Measurements from ENCODE around the gene C16orf96. TPM values are rescaled to one million over a fixed set of nuclear protein-coding genes. Genes with fewer than 3 reads are reported as not detected.
A peak's percentile ranks its signal among the peaks of the same experiment; 100 is the strongest.

The C16orf96 gene
- total RNA-seq, 2 experiments from 2014 or later = 0.14 TPM; not detected in 1

GRCh38 chr16:4624827-4625559 lies 68.9 kb downstream of the C16orf96 start:
- peak overlapping the region; percentile 89 for H3K4me3 Mint-ChIP-seq
- peaks cover 13% of the 10 kb centered on the region for H3K36me3 Mint-ChIP-seq
- DNase-seq = peak; percentile 86
- CTCF ChIA-PET = interaction anchor here (0.5 to 4.1 kb wide), 24 partner anchors 9 to 371 kb away, joined by 3 to 44 read pairs (median 4); partner anchors contain the start of genes ANKS3, CDIP1, DNAAF8 and NMRAL1
- peaks cover 31% of the 10 kb centered on the region for H3K4me1 Mint-ChIP-seq
- H3K27ac Mint-ChIP-seq = peak overlapping the region; percentile 88
- no peaks in the 10 kb centered on the region for H3K27me3 Mint-ChIP-seq
- no peaks in the 10 kb centered on the region for H3K9me3 Mint-ChIP-seq (ENCODE audit: low read depth)
- ATAC-seq = peak; percentile 42

DNA sequence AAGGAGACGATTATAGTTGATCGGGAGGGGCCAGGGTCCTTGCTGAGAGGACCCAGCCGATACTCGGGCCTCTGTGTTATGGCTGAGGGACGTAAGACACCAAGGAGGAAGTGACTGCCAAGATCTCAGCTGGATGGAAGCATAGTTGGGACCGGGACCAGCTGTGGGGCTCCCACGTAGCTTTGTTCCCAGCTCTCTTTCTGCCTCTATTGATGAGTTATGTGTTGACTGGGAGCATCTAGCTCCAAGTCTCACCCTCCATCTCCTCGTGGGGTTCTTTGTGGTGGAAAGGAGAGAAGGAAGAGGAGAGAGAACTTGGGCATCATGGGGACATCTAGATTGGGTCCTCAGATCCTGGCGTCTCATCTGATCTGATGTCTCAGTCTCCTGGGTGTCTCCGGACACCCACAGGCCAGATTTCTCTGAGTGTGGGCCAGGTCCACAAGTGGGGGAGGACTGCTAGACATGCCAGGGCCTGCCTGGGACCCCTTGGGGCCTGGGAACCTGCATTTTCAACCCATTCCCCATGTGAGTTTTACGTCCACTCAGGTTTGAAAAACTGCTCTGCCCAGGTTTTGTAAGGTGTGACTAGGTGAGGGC lies 69.5 kb downstream of the C16orf96 start:
- peak overlapping the region; percentile 88 for H3K27ac Mint-ChIP-seq
- no peaks in the 10 kb centered on the region for H3K9me3 Mint-ChIP-seq (ENCODE audit: low read depth)
- CTCF ChIA-PET = interaction anchor here (0.7 to 4.1 kb wide), 10 partner anchors 8 to 119 kb away, joined by 3 to 44 read pairs (median 6); partner anchors contain the start of genes ANKS3, DNAAF8 and UBALD1
- H3K27me3 Mint-ChIP-seq = no peaks in the 10 kb centered on the region
- ATAC-seq (peak; percentile 8), DNase-seq (no peak)
- H3K4me3 Mint-ChIP-seq = peak overlapping the region; percentile 89
- peaks cover 31% of the 10 kb centered on the region for H3K4me1 Mint-ChIP-seq
- H3K36me3 Mint-ChIP-seq = peaks cover 13% of the 10 kb centered on the region

GRCh38 chr16:4626396-4626795 lies 70.3 kb downstream of the C16orf96 start:
- Mint-ChIP-seq H3K36me3 (peaks cover 18% of the 10 kb centered on the region), H3K4me3 (peak overlapping the region; percentile 89), H3K27me3 (no peaks in the 10 kb centered on the region), H3K9me3 (ENCODE audit: low read depth) (no peaks in the 10 kb centered on the region), H3K27ac (peak overlapping the region; percentile 59), H3K4me1 (peaks cover 31% of the 10 kb centered on the region)
- CTCF ChIA-PET = interaction anchor here (1.4 to 4.1 kb wide), 4 partner anchors 10 to 41 kb away, joined by 3 to 44 read pairs (median 11); partner anchors contain the start of gene UBALD1
- DNase-seq (no peak), ATAC-seq (no peak)

GRCh38 chr16:4628283-4628682 lies 72.1 kb downstream of the C16orf96 start:
- no peak for DNase-seq
- no peak overlapping the region for H3K27ac Mint-ChIP-seq
- peaks cover 22% of the 10 kb centered on the region for H3K36me3 Mint-ChIP-seq
- H3K9me3 Mint-ChIP-seq (ENCODE audit: low read depth) = no peaks in the 10 kb centered on the region
- CTCF ChIA-PET = interaction anchor here (1.1 kb wide), 1 partner anchor 22 kb away, joined by 6 read pairs; no protein-coding TSS in a partner anchor
- no peak overlapping the region for H3K4me3 Mint-ChIP-seq
- peaks cover 29% of the 10 kb centered on the region for H3K4me1 Mint-ChIP-seq
- no peak for ATAC-seq
- no peaks in the 10 kb centered on the region for H3K27me3 Mint-ChIP-seq

GRCh38 chr16:4631444-4631843 lies 75.3 kb downstream of the C16orf96 start:
- peaks cover 25% of the 10 kb centered on the region for H3K36me3 Mint-ChIP-seq
- no peaks in the 10 kb centered on the region for H3K9me3 Mint-ChIP-seq (ENCODE audit: low read depth)
- H3K27ac Mint-ChIP-seq = no peak overlapping the region
- peaks cover 9% of the 10 kb centered on the region for H3K4me1 Mint-ChIP-seq
- DNase-seq (no peak), ATAC-seq (no peak)
- H3K4me3 Mint-ChIP-seq = no peak overlapping the region
- H3K27me3 Mint-ChIP-seq = no peaks in the 10 kb centered on the region
- CTCF ChIA-PET = interaction anchor here (0.6 kb wide), 1 partner anchor 76 kb away, joined by 3 read pairs; no protein-coding TSS in a partner anchor

DNA sequence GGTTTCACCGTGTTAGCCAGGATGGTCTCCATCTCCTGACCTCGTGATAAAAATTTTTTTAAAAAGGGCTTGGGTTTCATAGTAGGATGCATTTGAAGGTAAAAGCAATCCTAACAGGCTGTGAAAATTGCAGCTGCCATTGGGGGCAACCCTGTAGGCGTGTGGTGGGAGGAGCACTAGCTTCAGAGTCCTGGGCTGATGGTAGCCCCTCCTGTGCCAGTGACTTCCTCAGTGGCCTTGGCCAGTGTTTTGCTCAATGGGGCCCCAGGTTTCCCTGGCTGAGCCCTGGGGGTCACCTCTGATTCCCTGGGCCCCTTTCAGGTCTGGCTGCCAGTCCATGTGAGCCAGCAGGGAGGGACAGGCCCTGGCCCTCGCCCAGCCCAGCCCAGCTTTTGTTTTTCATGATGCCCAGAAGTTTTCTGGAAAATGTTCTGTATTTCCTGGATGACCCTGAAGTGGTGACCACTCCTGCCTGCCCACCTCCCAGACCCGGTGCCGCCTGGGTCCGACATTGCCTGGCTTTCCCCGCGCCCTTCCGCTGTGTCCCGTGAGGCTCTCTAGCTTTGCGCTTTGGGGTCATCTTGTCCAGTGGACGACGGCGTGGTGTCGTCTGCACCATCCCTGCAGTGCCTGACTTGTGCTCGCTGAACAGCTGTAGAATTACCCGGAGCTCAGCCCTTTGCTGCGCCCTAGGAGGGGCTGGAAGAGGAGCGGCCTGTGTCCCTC lies 77.9 kb downstream of the C16orf96 start:
- no peaks in the 10 kb centered on the region for H3K27me3 Mint-ChIP-seq
- peaks cover 2% of the 10 kb centered on the region for H3K4me1 Mint-ChIP-seq
- CTCF ChIA-PET = interaction anchor here (1.1 to 2.5 kb wide), 2 partner anchors 9 to 10 kb away, joined by 3 to 7 read pairs; partner anchors contain the start of gene MGRN1
- H3K9me3 Mint-ChIP-seq (ENCODE audit: low read depth) = no peaks in the 10 kb centered on the region
- ATAC-seq (no peak), DNase-seq (no peak)
- no peak overlapping the region for H3K4me3 Mint-ChIP-seq
- H3K27ac Mint-ChIP-seq = no peak overlapping the region
- peaks cover 15% of the 10 kb centered on the region for H3K36me3 Mint-ChIP-seq

GRCh38 chr16:4634768-4635167 lies 78.6 kb downstream of the C16orf96 start:
- DNase-seq (no peak), ATAC-seq (no peak)
- H3K36me3 Mint-ChIP-seq = peaks cover 13% of the 10 kb centered on the region
- H3K4me3 Mint-ChIP-seq = no peak overlapping the region
- peaks cover 6% of the 10 kb centered on the region for H3K4me1 Mint-ChIP-seq
- H3K27ac Mint-ChIP-seq = no peak overlapping the region
- no peaks in the 10 kb centered on the region for H3K9me3 Mint-ChIP-seq (ENCODE audit: low read depth)
- H3K27me3 Mint-ChIP-seq = no peaks in the 10 kb centered on the region
- CTCF ChIA-PET = interaction anchor here (2.5 kb wide), 1 partner anchor 11 kb away, joined by 7 read pairs; the partner anchor contains the start of gene MGRN1

GRCh38 chr16:4636196-4636595 lies 80.1 kb downstream of the C16orf96 start:
- Mint-ChIP-seq H3K36me3 (peaks cover 11% of the 10 kb centered on the region), H3K4me1 (peaks cover 20% of the 10 kb centered on the region), H3K27ac (no peak overlapping the region), H3K27me3 (no peaks in the 10 kb centered on the region), H3K4me3 (no peak overlapping the region), H3K9me3 (ENCODE audit: low read depth) (no peaks in the 10 kb centered on the region)
- DNase-seq = no peak
- ATAC-seq = no peak
- CTCF ChIA-PET = interaction anchor here (1.0 to 1.3 kb wide), 3 partner anchors 11 to 20 kb away, joined by 3 to 6 read pairs (median 4); no protein-coding TSS in a partner anchor

- Mint-ChIP-seq H3K36me3 (peaks cover 6% of the 10 kb centered on the region), H3K4me1 (peaks cover 21% of the 10 kb centered on the region), H3K27me3 (no peaks in the 10 kb centered on the region), H3K9me3 (ENCODE audit: low read depth) (no peaks in the 10 kb centered on the region), H3K4me3 (no peak overlapping the region), H3K27ac (no peak overlapping the region)
- ATAC-seq = no peak
- CTCF ChIA-PET = interaction anchor here (1.0 to 1.1 kb wide), 2 partner anchors 13 kb away, joined by 4 to 5 read pairs; partner anchors contain the start of gene MGRN1
- DNase-seq = no peak
Observed at GRCh38 chr16:4637501-4638166, 81.5 kb downstream of the C16orf96 start.

- Mint-ChIP-seq H3K9me3 (ENCODE audit: low read depth) (no peaks in the 10 kb centered on the region), H3K27ac (no peak overlapping the region), H3K4me3 (no peak overlapping the region), H3K4me1 (peaks cover 23% of the 10 kb centered on the region), H3K36me3 (peaks cover 6% of the 10 kb centered on the region), H3K27me3 (no peaks in the 10 kb centered on the region)
- no peak for ATAC-seq
- CTCF ChIA-PET = no interaction called here
- no peak for DNase-seq
Observed at GRCh38 chr16:4639899-4640509, 83.9 kb downstream of the C16orf96 start.

GRCh38 chr16:4640572-4641305 lies 84.6 kb downstream of the C16orf96 start:
- ATAC-seq = no peak
- no peak overlapping the region for H3K27ac Mint-ChIP-seq
- DNase-seq = no peak
- peaks cover 23% of the 10 kb centered on the region for H3K4me1 Mint-ChIP-seq
- no peaks in the 10 kb centered on the region for H3K9me3 Mint-ChIP-seq (ENCODE audit: low read depth)
- H3K36me3 Mint-ChIP-seq = peaks cover 6% of the 10 kb centered on the region
- H3K27me3 Mint-ChIP-seq = no peaks in the 10 kb centered on the region
- no peak overlapping the region for H3K4me3 Mint-ChIP-seq
- CTCF ChIA-PET = interaction anchor here (2.2 kb wide), 1 partner anchor 17 kb away, joined by 4 read pairs; the partner anchor contains the start of gene MGRN1

DNA sequence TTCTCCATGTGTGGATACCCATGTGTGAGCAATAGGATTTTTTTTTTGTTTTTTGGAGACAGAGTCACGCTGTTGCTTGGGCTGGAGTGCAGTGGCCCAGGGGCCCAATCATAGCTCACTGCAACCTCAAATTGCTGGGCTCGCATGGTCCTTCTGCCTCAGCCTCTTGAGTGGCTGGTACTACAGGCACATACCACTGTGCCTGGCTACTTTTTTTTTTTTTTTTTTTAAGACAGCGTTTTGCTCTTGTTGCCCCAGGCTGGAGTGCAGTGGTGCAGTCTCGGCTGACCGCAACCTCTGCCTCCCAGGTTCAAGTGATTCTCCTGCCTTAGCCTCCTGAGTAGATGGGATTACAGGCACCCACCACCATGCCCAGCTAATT lies 85.2 kb downstream of the C16orf96 start:
- CTCF ChIA-PET = interaction anchor here (2.2 kb wide), 1 partner anchor 17 kb away, joined by 4 read pairs; the partner anchor contains the start of gene MGRN1
- Mint-ChIP-seq H3K4me1 (peaks cover 23% of the 10 kb centered on the region), H3K36me3 (peaks cover 3% of the 10 kb centered on the region), H3K27ac (no peak overlapping the region), H3K4me3 (no peak overlapping the region), H3K9me3 (ENCODE audit: low read depth) (no peaks in the 10 kb centered on the region), H3K27me3 (no peaks in the 10 kb centered on the region)
- DNase-seq = no peak
- no peak for ATAC-seq

Data from activated CD8-positive, alpha-beta memory T cell treated with anti-CD3 and anti-CD28 coated beads, Interleukin-2, amount 10 ng/mL, durations not matched to agents 7 days and 5 days (primary cell).